GM04503 (cell line): ENCODE data around the gene TENM3.

ENCODE experiments used
- DNase-seq: peaks from one replicate; pipeline ENCODE4 v3.0.0-alpha.2; 2012; ENCODE audit warnings: low read depth

Gene TENM3

DNA sequence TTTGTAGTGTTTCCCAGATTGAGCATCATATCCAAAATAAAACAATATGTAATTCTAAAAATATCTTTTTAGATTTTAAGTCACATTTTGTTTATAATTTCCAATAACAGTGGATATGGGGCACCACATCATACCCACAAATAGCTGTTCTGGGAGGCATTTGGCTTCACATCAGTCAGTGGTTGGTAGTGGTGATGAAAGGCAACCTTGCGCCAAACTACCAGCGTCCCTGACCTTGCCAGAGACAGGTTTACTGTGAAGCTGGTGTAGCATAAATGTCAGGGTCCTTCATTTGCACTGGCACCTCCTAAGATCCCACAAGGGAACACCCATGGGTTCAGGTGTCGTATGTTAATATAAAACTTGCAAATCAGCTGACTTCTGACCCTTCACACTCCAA is 451.8 kb downstream of the TENM3 start:
- no peak for DNase-seq

DNA sequence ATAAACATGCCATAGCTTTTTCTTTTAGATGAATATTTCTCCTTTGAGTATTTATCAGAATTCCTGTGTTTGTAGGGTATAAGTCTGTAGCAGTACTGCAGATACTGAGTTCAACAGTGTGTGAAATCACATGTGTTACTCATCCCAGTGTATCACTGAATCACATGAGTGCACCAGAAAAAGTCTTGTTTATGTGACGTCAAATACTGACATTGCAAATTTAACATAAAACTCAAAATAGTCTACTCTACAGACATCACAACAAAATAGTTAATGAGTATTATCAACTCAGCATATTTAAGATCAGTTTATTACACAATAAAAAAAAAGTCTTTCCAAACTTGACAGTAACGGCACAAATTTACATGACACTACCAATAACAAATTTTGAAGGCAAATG is 452.6 kb downstream of the TENM3 start:
- DNase-seq, result no peak

DNA sequence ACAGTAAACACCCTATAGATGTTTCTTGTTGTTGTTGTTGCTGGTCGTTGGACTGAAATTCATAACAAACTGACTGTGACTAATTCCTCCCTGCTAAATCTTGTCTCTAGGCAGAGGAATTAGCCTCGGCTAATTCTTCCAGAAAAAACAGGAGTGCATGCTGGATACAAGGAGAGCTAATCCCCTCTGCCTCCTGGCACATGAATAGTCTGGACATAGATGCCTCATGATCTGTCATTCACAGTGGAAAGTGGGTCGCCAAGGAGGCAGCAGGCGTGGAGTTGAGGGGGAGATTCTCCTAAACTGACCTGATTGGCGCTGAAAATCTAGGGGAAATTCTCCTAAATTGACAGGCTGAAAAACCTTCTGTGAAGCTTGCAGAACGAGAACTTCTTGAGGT is 453.9 kb downstream of the TENM3 start:
- DNase-seq, result no peak

DNA sequence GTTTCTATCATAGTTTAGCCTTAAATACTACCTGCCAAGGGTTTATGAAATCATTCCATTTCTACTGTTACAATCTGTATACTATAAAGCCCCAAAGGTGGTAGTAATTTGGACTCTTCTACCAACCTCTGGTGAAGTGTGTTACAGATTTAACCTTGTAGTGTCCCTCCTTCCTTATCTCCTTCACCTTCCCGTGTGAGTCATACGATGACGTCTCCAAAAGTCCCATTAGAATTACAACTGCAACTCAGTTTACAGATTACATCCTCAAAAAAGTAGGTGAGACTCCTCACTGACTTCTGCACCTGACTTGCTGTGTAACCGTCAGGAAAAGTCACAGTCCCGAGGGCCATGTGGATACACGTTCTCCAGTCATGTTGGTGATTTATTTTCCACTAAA is 455.0 kb downstream of the TENM3 start:
- no peak for DNase-seq

DNA sequence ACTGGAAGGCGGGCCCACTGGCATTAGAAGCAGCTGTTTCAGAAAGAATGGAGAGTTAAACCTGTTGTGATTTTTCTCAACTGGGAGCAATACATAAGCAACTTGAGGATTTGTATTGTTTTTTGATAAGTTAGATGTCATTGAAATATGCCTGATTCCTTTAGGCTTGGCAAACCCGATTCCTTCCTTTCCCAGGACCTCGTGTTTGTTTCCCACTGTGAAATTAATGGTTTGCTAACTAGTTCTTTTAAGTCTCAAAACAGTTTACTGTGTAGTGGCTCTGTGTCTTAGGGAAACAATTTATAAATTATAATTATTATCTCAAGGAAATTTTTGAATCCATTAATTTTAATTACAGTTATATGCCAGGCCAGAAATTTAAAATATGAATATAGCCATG is 456.0 kb downstream of the TENM3 start:
- DNase-seq, result no peak

DNA sequence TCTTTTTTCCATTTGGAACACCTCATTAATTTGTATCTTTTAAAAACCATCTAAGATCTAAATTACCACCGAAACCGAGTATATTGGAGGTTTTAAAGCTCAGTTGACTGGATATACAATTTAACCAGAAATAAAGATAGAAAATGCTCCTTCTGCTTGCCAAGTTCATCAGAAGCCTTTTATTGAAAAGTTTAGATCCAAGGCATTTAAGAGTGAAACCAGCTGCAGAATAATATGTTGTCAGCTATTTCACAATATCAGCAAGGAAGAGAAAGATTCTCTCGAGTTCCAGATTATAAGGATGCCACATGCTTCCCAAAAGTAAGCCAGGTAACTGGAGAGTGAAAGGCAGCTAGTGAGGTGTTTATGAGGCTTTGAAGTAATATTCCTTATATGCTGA is 456.6 kb downstream of the TENM3 start:
- no peak for DNase-seq

DNA sequence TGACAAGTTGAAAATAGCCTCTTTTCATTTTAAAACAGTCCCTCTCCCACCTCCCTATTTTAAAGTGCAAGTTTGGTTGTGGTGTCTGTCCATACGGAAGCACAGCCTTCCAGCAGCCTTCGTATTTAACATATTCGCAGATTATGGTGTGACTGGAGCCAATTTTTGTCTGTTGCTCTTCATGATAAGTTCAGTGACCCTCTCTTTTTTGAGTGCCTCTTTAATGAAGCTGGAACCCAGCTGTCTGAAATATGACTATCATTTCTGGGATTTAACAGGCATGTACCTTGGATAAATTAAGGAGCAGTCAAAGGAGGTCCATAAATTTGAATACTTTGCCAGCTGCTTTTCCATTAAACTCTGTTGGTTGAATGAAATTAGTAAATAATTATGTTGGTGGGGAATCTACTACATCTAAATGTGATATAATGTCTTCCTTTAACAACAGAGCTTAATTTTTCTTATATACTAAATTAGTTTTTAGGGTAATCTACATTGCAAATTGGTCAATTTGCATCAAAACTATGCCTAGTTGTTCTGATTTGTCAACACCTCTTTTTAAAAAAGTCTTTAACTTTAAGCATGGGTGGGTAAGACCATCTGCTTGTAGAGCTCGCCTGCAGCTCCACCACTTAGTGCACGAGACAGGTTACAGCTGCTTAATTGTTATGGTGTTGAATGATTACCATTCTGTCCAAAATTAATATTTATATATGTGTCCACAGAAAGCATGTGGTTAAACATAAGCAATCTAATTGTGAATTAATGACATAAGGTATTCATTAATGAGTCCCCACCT is 457.4 kb downstream of the TENM3 start:
- DNase-seq, result no peak

DNA sequence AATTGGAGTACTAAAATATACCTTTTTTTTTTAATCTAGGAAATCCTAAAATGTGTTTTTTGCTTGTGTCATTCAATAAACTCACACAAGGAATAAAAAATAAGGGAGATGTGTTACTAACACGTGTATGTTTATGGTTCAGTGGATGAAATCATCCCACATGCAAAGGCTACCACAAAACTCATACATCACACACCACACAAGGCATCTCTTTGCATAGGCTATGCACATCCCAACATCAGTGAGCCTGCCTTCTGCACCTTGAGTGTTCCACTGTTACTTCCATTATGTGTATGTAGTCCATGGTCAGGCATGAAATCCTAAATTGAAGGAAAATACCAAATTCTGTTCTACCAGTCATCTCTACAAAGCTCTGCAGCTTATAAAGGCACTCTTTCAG is 460.9 kb downstream of the TENM3 start:
- no peak for DNase-seq

DNA sequence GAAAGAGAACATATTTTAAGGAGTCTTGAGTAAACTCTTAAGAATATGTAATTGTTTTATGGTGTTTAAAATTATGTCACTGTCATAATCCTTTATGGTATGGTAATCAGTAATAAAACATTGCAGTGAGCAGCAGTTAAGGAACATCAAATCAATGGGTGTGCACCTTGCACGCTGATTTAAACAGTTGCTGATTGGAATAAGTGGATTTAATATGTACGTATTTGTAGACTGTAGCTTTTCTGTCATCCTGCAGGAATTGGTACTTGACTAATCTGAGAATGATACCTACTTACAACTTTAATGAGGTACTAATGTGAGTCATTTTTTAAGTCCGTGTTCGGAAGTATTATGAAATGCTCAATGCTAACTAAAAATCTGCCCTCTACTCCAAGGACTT is 461.7 kb downstream of the TENM3 start:
- DNase-seq, result no peak

DNA sequence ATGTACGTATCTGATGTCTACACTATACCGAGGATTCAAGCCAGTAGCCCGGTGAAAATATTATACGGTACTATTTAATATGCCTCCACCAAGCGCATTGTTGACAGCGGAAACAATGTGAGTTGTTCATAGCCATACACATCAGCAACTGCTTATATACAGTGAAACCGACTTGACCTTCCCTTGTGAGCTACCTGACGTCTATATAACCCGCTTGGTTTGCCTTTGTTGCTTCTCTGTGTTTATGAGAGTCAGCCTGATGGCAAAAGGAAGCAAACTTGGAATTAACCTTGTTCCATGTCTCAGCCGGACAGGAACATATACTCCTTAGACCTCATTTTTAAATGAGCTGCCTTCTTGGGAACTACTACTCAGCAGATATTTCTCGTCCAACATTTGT is 462.2 kb downstream of the TENM3 start:
- DNase-seq, result no peak

DNA sequence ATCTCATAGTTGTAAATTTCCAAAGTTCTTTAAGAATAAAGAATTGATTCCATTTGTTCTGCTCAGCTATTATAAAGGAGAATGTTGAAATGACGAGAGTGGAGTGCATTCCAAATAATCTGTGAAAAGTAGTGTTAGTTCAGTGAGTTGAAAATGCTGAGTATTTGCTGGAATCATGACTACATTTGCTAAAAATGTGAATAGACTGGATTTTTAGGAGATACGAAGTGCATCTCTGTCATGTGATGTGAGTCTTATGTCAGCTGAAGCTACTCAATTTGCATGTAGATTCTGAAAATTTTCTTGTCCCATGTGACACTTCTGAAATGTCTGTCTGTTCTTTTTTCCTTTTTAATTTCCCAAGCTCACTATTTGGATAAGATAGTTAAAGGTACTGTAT is 468.0 kb downstream of the TENM3 start:
- peak; percentile 24 for DNase-seq

DNA sequence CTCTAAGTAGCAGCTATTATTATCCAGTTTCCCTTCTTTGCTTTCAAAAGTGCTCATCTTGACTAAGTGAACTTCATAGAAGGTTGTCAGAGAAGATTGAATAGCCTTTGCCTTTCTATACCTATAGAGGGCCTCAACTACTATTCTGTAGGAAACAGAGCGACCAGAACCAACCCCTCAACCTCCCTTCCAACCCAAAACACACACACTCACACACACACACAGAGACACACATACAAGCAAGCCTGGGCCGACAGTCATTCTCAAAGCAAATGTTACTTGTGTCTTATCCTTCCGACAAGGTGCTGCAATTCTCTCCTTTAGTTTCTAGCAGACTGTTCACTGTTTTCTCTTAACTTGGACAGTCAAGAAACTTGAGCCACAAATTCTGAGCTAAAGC is 472.3 kb downstream of the TENM3 start:
- DNase-seq, result no peak

DNA sequence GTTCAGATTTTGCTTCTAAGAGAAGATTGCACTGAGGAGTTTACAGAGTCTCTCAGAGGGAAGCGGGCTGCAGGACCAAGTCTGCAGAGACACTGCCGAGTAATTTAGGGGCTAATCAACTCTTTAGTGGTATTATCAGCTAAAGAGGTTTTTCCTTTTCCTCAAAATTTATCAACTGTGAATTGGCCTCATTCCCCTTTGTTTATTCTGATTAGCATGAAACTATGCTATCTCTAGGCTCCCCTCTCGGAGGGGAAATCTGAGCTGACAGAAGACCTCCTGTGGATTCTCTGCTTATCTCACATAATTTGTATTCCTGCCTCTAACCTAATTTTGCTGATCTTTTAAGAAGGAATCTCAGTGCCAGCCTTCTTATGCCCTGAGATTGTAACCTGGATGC is 473.0 kb downstream of the TENM3 start:
- DNase-seq, result no peak

DNA sequence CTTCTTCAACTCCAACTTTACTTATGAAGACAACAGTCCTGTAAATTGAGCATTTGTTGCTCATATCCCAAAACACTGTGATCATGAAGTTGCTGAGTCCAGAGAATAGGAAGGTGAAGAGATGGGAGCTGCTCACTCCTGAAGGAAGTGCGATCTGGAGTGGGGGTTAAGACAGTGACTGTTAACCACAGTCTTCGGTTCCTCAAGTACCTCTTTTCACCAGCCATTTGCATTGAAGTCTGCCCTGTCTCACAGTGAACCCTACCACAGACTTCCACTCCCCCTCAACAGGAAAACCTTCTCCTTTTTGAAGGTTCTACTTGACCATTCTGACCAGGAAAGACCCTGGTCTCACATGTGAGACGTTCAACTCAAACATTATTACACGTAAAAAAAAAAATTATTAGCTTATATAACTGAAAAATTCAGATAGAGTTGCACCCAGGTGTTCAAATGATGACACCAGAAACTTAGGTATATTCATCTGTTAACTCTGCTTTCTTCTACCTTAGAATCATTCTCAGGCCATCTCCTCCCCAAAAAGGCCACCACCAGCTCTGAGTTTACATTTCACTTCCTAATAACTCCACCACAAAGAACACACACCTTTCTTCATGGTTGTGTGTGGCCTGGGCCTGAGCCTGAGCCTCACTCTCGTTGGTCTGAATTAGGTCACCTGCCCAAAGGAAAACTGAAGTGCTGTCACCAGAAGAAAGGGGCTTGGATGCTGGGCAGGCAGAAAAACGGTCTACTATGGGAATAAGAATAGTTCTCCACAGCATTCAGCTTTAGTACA is 474.8 kb downstream of the TENM3 start:
- DNase-seq, result no peak

DNA sequence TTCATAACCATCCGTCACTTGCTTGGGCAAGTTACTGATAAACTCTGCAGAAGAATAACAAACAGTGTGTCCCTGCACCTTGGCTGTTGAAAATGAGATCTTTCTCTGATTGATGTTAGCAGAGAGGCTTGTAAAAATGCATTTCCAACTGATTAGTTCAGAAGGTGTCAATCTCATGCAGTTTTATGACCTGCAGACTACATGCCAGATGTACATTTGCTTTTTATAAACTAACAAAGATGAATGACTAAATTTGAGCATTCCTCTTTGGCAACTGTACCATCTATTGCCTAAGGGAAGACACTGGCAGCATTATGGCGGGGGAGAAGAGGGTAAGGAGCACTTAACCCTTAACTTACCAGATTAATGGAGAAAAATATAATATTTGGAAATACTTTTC is 481.2 kb downstream of the TENM3 start:
- DNase-seq, result peak; percentile 41

DNA sequence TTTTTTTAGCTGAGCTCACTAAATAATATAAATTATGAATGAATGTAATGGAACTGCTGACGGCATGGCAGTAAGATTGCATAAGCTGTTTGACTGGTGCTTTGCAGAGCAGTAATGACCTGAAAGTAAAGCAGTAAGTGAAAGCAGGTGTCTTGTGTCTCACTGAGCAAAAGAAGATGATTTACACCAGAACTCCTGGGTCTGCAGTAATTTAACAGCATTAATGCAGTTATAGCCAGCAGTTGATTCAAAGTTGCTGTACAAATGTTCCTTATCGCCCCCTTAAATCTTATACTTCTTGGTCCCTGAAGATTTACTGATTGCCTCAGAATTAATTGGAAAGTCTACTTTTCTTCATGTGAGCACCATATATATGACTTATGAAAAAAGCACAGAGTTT is 486.3 kb downstream of the TENM3 start:
- no peak for DNase-seq

DNA sequence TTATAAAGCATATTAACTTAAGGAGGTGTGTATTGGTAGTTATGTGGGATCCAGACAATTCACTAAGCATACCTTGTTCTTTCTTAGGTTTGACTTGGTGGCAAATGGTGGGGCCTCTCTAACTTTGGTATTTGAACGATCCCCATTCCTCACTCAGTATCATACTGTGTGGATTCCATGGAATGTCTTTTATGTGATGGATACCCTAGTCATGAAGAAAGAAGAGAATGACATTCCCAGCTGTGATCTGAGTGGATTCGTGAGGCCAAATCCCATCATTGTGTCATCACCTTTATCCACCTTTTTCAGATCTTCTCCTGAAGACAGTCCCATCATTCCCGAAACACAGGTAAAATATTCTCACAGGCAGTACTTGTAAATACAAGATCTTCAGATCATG is 487.6 kb downstream of the TENM3 start:
- no peak for DNase-seq

DNA sequence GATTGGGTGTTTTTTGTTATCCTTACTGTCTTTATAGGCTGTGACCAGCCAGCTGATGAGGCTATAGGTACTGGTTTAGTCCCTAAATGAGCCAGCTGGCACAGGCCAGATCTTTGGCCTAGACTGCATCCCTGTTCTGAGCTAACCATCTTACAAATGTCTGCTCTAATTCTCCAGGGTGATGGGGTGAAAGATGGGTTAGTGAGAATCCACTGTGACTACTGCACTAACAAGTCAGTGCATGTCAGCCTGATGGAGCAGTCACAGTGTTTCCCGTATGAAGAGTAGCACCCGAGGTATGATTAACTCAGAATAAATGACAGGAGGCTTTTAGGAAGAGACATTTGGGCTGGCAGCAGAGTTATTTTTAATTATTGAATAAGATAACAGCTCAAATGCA is 493.0 kb downstream of the TENM3 start:
- DNase-seq, result no peak

DNA sequence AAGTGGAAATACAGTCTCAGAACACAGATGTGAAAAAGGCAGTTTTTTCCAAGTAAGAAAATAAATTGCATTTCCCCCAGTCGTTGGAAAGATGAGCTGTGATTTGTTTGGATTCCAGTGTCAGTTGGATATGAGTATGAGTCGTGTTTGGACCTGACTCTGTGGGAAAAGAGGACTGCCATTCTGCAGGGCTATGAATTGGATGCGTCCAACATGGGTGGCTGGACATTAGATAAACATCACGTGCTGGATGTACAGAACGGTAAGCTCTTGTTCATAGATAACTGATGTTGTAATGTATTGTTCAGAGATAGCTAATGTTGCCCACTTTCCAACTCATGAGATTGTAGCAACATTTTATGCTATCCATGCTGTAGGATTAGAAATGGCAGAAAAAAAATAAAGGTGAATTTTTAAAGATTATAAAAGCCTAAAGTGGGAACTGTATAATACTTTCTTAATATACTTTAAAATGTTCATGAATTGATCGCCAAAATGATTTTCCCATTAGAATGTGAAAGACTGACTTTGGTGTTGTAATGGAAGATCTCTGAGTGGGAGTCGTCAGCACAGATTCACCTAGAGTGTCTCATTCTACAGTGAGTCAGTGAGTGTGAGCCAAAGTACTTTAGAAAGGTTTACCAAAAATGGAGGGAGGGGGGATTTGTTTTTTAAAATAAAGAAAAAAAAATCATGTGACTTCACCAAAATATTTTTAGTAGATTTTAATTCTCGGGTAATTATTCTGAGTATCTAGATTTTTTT is 495.3 kb downstream of the TENM3 start:
- no peak for DNase-seq

DNA sequence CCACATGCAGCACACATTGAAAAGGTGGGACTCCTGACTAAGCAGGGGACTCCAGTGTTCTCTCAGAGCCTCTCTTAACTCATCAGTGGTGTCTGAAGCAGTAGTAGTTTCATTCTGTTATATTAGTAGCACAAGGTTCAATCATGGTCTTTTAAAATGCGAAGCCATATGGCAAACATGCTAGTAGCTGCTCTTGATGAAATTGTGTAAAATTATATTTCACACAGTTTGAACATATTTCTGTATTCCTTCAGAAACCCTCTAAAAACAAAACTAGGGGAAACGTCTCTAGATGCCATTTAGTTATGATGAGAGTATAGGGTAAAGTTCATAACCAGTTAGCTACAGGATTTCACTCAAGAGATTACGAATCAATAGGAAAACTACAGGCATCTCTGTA is 497.1 kb downstream of the TENM3 start:
- DNase-seq, result no peak

DNA sequence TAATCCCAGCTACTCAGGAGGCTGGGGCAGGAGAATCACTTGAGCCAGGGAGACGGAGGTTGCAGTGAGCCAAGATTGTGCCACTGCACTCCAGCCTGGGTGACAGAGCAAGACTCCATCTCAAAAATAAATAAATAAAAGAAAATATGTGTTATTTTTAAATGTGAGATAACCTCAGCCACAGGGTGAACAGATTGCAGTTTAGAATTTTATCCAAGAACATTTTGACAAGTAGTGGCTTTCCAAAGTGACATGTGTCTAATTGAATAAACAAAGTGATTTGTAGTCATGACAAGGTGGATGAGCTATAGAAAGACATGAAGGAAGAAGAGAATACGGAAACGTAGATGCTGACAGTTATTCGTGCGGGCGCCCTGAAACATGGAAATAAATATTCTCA is 497.9 kb downstream of the TENM3 start:
- DNase-seq, result no peak

DNA sequence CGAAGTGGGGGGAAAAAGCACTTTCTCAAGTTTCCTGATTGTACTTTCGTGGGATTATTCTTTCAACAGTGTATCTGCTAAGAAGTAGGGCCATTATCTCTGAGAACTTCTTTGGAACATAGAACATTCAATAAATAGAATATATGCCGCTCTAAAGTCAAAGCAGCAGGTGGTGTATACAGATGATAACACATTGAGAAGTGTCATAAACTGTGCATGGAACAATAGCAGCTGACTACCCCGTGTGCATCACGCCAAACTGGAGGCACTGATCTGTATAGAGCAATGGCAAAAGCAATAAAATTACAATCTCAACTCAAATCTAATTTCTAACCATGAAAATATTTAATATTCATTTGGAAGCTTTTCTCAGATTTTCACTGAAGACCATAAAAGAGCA is 498.7 kb downstream of the TENM3 start:
- no peak for DNase-seq

DNA sequence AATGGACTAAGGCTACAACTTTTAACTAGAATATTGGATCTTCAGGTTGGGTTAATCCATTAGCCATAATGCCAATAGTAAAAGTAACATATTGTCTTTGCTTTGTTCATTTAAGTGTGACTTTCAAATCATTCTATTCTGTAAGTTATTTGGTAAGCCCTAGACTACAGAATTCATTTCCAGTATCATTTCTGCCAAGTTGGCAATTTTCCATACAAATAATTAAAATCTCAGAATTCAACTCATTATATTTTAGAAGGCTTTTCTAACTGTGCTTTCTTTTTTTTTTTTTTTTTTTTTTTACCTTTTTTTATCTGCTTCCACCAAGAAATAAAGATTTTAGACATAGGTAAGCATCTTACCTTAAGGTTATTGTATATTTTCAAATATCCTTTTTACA is 500.6 kb downstream of the TENM3 start:
- DNase-seq, result no peak
